Measurements from ENCODE around the gene HOXB7.

The HOXB7 gene

GRCh38 chr17:48636177-48637018 lies 25.6 kb upstream of the HOXB7 start:
- peak; percentile 61 for DNase-seq

- DNase-seq = no peak
These were observed 23.8 kb upstream of the HOXB7 start for GRCh38 chr17:48634493-48635208.

GRCh38 chr17:48633266-48633677 lies 22.5 kb upstream of the HOXB7 start:
- no peak for DNase-seq

GRCh38 chr17:48632579-48633265 lies 21.9 kb upstream of the HOXB7 start:
- no peak for DNase-seq

GRCh38 chr17:48631693-48632578 lies 21.1 kb upstream of the HOXB7 start:
- DNase-seq = no peak

- no peak for DNase-seq
These were observed 20.3 kb upstream of the HOXB7 start for GRCh38 chr17:48630925-48631692.

GRCh38 chr17:48630009-48630924 lies 19.4 kb upstream of the HOXB7 start:
- DNase-seq = no peak

GRCh38 chr17:48629411-48629759 lies 18.6 kb upstream of the HOXB7 start:
- DNase-seq = no peak

- no peak for DNase-seq
These were observed 18.0 kb upstream of the HOXB7 start for GRCh38 chr17:48628649-48629410.

GRCh38 chr17:48627623-48628521 lies 17.1 kb upstream of the HOXB7 start:
- DNase-seq = no peak

- DNase-seq = no peak
These were observed 16.3 kb upstream of the HOXB7 start for GRCh38 chr17:48627118-48627597.

- DNase-seq = no peak
These were observed 15.7 kb upstream of the HOXB7 start, which contains the start of gene HOXB9 for GRCh38 chr17:48626245-48627117. Gene HOXB9, minus strand, starts transcription at chr17:48626358. Its CDS starts 89 bp downstream, at chr17:48626269.

- DNase-seq = no peak
These were observed 14.9 kb upstream of the HOXB7 start for GRCh38 chr17:48625495-48626244.

- no peak for DNase-seq
These were observed 14.0 kb upstream of the HOXB7 start for GRCh38 chr17:48624544-48625494.

- DNase-seq = no peak
These were observed 13.3 kb upstream of the HOXB7 start for GRCh38 chr17:48624118-48624517.

- no peak for DNase-seq
These were observed 12.8 kb upstream of the HOXB7 start for GRCh38 chr17:48623583-48623982.

Measured in GOT3 (cell line).